ENCODE measurements around the gene MYADM.

The MYADM gene

GRCh38 chr19:53885036-53885435, 17.4 kb downstream of the MYADM start:
- no peak for DNase-seq

GRCh38 chr19:53892301-53892980, 24.8 kb downstream of the MYADM start:
- DNase-seq: no peak

- no peak for DNase-seq
Observed at GRCh38 chr19:53892981-53893325, 25.3 kb downstream of the MYADM start.

- DNase-seq: no peak
Observed at GRCh38 chr19:53894707-53895106, 27.0 kb downstream of the MYADM start.

GRCh38 chr19:53896682-53897081, 29.0 kb downstream of the MYADM start:
- DNase-seq: no peak

- no peak for DNase-seq
Observed at GRCh38 chr19:53897459-53897858, 29.8 kb downstream of the MYADM start.

- DNase-seq: no peak
Observed at GRCh38 chr19:53898166-53898565, 30.5 kb downstream of the MYADM start.

GRCh38 chr19:53898636-53899341, 31.1 kb downstream of the MYADM start:
- no peak for DNase-seq

- DNase-seq: no peak
Observed at GRCh38 chr19:53900191-53900860, 32.6 kb downstream of the MYADM start.

- peak; percentile 49 for DNase-seq
Observed at GRCh38 chr19:53903055-53903680, 35.5 kb downstream of the MYADM start.

- DNase-seq: no peak
Observed at GRCh38 chr19:53904909-53905308, 37.2 kb downstream of the MYADM start.

GRCh38 chr19:53905787-53906186, 38.1 kb downstream of the MYADM start:
- DNase-seq: no peak

- DNase-seq: peak; percentile 71
Observed at GRCh38 chr19:53906211-53907192, 38.8 kb downstream of the MYADM start.

- no peak for DNase-seq
Observed at GRCh38 chr19:53907193-53907581, 39.5 kb downstream of the MYADM start.

GRCh38 chr19:53907690-53908089, 40.0 kb downstream of the MYADM start:
- DNase-seq: no peak

- peak; percentile 45 for DNase-seq
Observed at GRCh38 chr19:53908106-53908934, 40.6 kb downstream of the MYADM start.

- no peak for DNase-seq
Observed at GRCh38 chr19:53908935-53909415, 41.3 kb downstream of the MYADM start, which contains the start of gene CACNG7. Gene CACNG7 (plus strand): TSS chr19:53909278. CDS start chr19:53912832, 3,554 bp downstream.

GRCh38 chr19:53909471-53910169, 41.9 kb downstream of the MYADM start:
- no peak for DNase-seq

- no peak for DNase-seq
Observed at GRCh38 chr19:53910170-53910518, 42.5 kb downstream of the MYADM start.

GRCh38 chr19:53912653-53913052, 45.0 kb downstream of the MYADM start:
- no peak for DNase-seq

GRCh38 chr19:53915000-53915399, 47.3 kb downstream of the MYADM start:
- no peak for DNase-seq
